B cell (primary cell): ENCODE data around the gene AMOTL1. TPM values are rescaled to one million over a fixed set of nuclear protein-coding genes. Genes with fewer than 3 reads are reported as not detected.

Experiments
- ATAC-seq: fragments of 200-7000 bp; cut with Tn5 transposase; one replicate; pipeline ENCODE4 v1.10.0; 2021; ENCODE audit warnings: low read depth, mild to moderate bottlenecking, moderate number of reproducible peaks, moderate library complexity
- CTCF ChIA-PET: fragments of 350-600 bp; sonication (Branson Sonifier 250); formaldehyde crosslinking; loops from one replicate; lab custom pipeline; 2021; ENCODE audit warnings: antibody characterized with exemption, inconsistent platforms; lab: Charles Lee
- POLR2A ChIA-PET: fragments of 350-600 bp; sonication (Branson Sonifier 250); formaldehyde crosslinking; loops from one replicate; lab custom pipeline; 2021; ENCODE audit warnings: antibody characterized with exemption; lab: Charles Lee
- DNase-seq: peaks from one replicate; pipeline ENCODE4 v3.0.0; 2013
- H2AFZ ChIP-seq: 2 replicates; pipeline ENCODE4 v1.6.1; 2012; ENCODE audit warnings: mild to moderate bottlenecking, low read depth, low read length; ENCODE audit not compliant: insufficient read depth, poor library complexity, severe bottlenecking
- H3K27ac ChIP-seq, 2 donors: 1 replicate in 1 of 2; 2 replicates in 1 of 2; pipeline ENCODE4 v1.5.1; 2012 to 2013; ENCODE audit warnings: low read length in 2 of 2, mild to moderate bottlenecking in 2 of 2, moderate library complexity in 1 of 2
- H3K27me3 ChIP-seq, 4 experiments: fragments of 200-600 bp in 1 of 4; sonication (generic) in 1 of 4; replicated peaks in 1 of 4; 1 replicate in 2 of 4; 2 replicates in 2 of 4; pipeline versions ENCODE4 v1.6.1 to v1.7.0; 2013 to 2016; ENCODE audit warnings: low read length in 3 of 4, mild to moderate bottlenecking in 2 of 4, mixed read lengths in 1 of 4, moderate library complexity in 1 of 4; ENCODE audit not compliant: insufficient read depth in 4 of 4, control insufficient read depth in 3 of 4; ENCODE audit errors: control extremely low read depth in 1 of 4
- H3K36me3 ChIP-seq, 2 experiments: replicated peaks in 1 of 2; 1 replicate in 1 of 2; 2 replicates in 1 of 2; pipeline versions ENCODE4 v1.6.1 to v1.7.1; 2013; ENCODE audit warnings: low read length in 1 of 2; ENCODE audit not compliant: insufficient read depth in 2 of 2, control insufficient read depth in 1 of 2; ENCODE audit errors: control extremely low read depth in 1 of 2, extremely low read depth in 1 of 2
- H3K4me1 ChIP-seq, 2 donors: fragments of 200-600 bp in 1 of 2; sonication (generic) in 1 of 2; 1 replicate in 1 of 2; 2 replicates in 1 of 2; pipeline versions ENCODE4 v1.5.1 to v1.6.1; 2013 to 2017; ENCODE audit warnings: low read length in 2 of 2; ENCODE audit not compliant: control insufficient read depth in 2 of 2, insufficient read depth in 2 of 2
- H3K4me2 ChIP-seq: replicated peaks from 2 replicates; pipeline ENCODE3; 2012; ENCODE audit warnings: mild to moderate bottlenecking, low read depth, low read length; ENCODE audit not compliant: poor library complexity, severe bottlenecking
- H3K4me3 ChIP-seq, 5 experiments: fragments of 200-600 bp in 1 of 5; sonication (generic) in 1 of 5; 1 replicate in 3 of 5; 2 replicates in 2 of 5; pipeline versions ENCODE4 v1.5.1 to v1.7.0; 2011 to 2016; ENCODE audit warnings: low read length in 4 of 5, mild to moderate bottlenecking in 4 of 5, low read depth in 2 of 5, control low read depth in 1 of 5, moderate library complexity in 1 of 5; ENCODE audit not compliant: insufficient read depth in 1 of 5; ENCODE audit errors: control extremely low read depth in 1 of 5, extremely low read depth in 1 of 5
- H3K79me2 ChIP-seq: fragments of 200-600 bp; sonication (generic); one replicate; pipeline ENCODE4 v1.6.0; 2016; ENCODE audit warnings: low read length; ENCODE audit not compliant: control insufficient read depth, insufficient read depth
- H3K9ac ChIP-seq: fragments of 200-600 bp; sonication (generic); 2 replicates; pipeline ENCODE4 v1.6.1; 2017; ENCODE audit warnings: mild to moderate bottlenecking, low read length, moderate library complexity
- H3K9me3 ChIP-seq, 3 donors: one replicate each; pipeline versions ENCODE4 v1.6.1 to v1.7.1; 2013; ENCODE audit warnings: low read length in 2 of 3; ENCODE audit not compliant: control insufficient read depth in 2 of 3, insufficient read depth in 1 of 3; ENCODE audit errors: control extremely low read depth in 1 of 3
- H4K20me1 ChIP-seq: 2 replicates; pipeline ENCODE4 v1.6.0; 2012; ENCODE audit warnings: mild to moderate bottlenecking, low read length; ENCODE audit not compliant: insufficient read depth, control insufficient read depth, poor library complexity, severe bottlenecking
- H3K27ac Mint-ChIP-seq: one replicate; pipeline ENCODE4 v1.8.0; 2021; ENCODE audit warnings: mixed read lengths
- H3K27me3 Mint-ChIP-seq: one replicate; pipeline ENCODE4 v1.8.0; 2021; ENCODE audit warnings: mixed read lengths
- H3K4me1 Mint-ChIP-seq: one replicate; pipeline ENCODE4 v1.8.0; 2021; ENCODE audit warnings: mixed read lengths
- H3K4me3 Mint-ChIP-seq: one replicate; pipeline ENCODE4 v1.8.0; 2021; ENCODE audit warnings: mixed read lengths
- H3K9me3 Mint-ChIP-seq: one replicate; pipeline ENCODE4 v1.8.0; 2022; ENCODE audit warnings: mixed read lengths; ENCODE audit not compliant: insufficient read depth
- CTCF ChIP-seq: fragments of 200-600 bp; IDR thresholded peaks from one replicate; pipeline ENCODE4 v1.8.0; 2022; ENCODE audit warnings: antibody characterized with exemption, mild to moderate bottlenecking
- EZH2 ChIP-seq: IDR thresholded peaks from 2 replicates; pipeline ENCODE4 v1.6.1; 2012; ENCODE audit warnings: borderline replicate concordance, low read depth, mild to moderate bottlenecking, moderate library complexity, low read length; ENCODE audit not compliant: insufficient read depth, poor library complexity, severe bottlenecking
- WGBS: methylation state at CpG from one replicate; pipeline ENCODE4 v1.1.5; 2013; ENCODE audit warnings: missing lambda C conversion rate; ENCODE audit not compliant: insufficient coverage; 5-methylcytosine and 5-hydroxymethylcytosine counted together
- intact Hi-C: fragments of 100-400 bp; cut with micrococcal nuclease; formaldehyde crosslinking; loops from one replicate; pipeline ENCODE4 v1.10.0; 2022
- polyA plus RNA-seq: library from polyadenylated mRNA; depleted of rRNA; stranded (reverse); fragments of >200 nt; gene quantifications from 2 replicates; pipeline ENCODE4 v1.2.3, GENCODE V29; 2012
- total RNA-seq, 2 donors: library from RNA; stranded (reverse); fragments of 120-200 nt in 1 of 2; gene quantifications; 1 replicate in 1 of 2; 2 replicates in 1 of 2; pipeline versions ENCODE4 v1.2.3 to v1.2.4, GENCODE V29; 2013 to 2022

The AMOTL1 gene
- total and polyA plus RNA-seq, 2 donors (not counting 1 experiment from before 2014, with no cell fraction given), result 0.04 to 0.30 TPM

- Histone ChIP-seq H3K36me3 (no peaks in the 10 kb centered on the region), H3K9ac (no peak overlapping the region), H3K9me3 (no peaks in the 10 kb centered on the region), H3K79me2 (no peaks in the 10 kb centered on the region), H3K4me2 (no peak overlapping the region), H3K27me3 (peaks cover 0 to 15% (median 12%) of the 10 kb centered on the region in 4 experiments), H3K4me3 (no peak overlapping the region), H2AFZ (no peak overlapping the region), H4K20me1 (no peaks in the 10 kb centered on the region), H3K27ac (no peak overlapping the region), H3K4me1 (no peaks in the 10 kb centered on the region)
- intact Hi-C loops, result no loop called here
- no peak for TF ChIP-seq EZH2
- no peak for TF ChIP-seq CTCF
- no peak for DNase-seq
- ChIA-PET POLR2A (no interaction called here), CTCF (interaction anchor here (1.0 kb wide), 1 partner anchor 8 kb away, joined by 3 read pairs; no protein-coding TSS in a partner anchor)
- Mint-ChIP-seq H3K4me3 (no peak overlapping the region), H3K9me3 (no peaks in the 10 kb centered on the region), H3K27ac (no peak overlapping the region), H3K4me1 (no peaks in the 10 kb centered on the region), H3K27me3 (peaks cover 12% of the 10 kb centered on the region)
- WGBS, result 35% methylated on average over 3 of the region's 4 CpGs
- ATAC-seq, result no peak
Observed at GRCh38 chr11:94734563-94735275, 33.4 kb upstream of the AMOTL1 start.

GRCh38 chr11:94735907-94736306 is 32.2 kb upstream of the AMOTL1 start:
- Mint-ChIP-seq H3K4me3 (no peak overlapping the region), H3K9me3 (no peaks in the 10 kb centered on the region), H3K27ac (no peak overlapping the region), H3K27me3 (peaks cover 6% of the 10 kb centered on the region), H3K4me1 (peaks cover 3% of the 10 kb centered on the region)
- intact Hi-C loops, result no loop called here
- TF ChIP-seq CTCF, result no peak
- no peak for TF ChIP-seq EZH2
- CTCF ChIA-PET, result no interaction called here
- Histone ChIP-seq H3K27me3 (peaks cover 0 to 25% (median 17%) of the 10 kb centered on the region in 4 experiments), H4K20me1 (no peaks in the 10 kb centered on the region), H3K79me2 (no peaks in the 10 kb centered on the region), H3K9me3 (no peaks in the 10 kb centered on the region), H3K27ac (no peak overlapping the region), H3K36me3 (no peaks in the 10 kb centered on the region), H3K4me3 (no peak overlapping the region), H3K4me1 (peaks cover 3 to 4% of the 10 kb centered on the region in 2 donors), H3K9ac (no peak overlapping the region), H3K4me2 (no peak overlapping the region), H2AFZ (no peak overlapping the region)
- WGBS, result 100% methylated on average over 1 of the region's 4 CpGs
- DNase-seq (no peak), ATAC-seq (no peak)
- POLR2A ChIA-PET, result no interaction called here
